GM21717 (cell line): ENCODE data around the gene ZNF302.
"Not testable (repeated sequence)": the region's sequence is repeated elsewhere in the genome, so short reads cannot be mapped to it uniquely, and the experiment has no call there.

Source experiments
- ATAC-seq: cut with Tn5 transposase; IDR thresholded peaks from one replicate; pipeline ENCODE4 v1.9.1; 2021; ENCODE audit warnings: mild to moderate bottlenecking, moderate library complexity; ENCODE audit not compliant: unreplicated experiment

The ZNF302 gene

DNA sequence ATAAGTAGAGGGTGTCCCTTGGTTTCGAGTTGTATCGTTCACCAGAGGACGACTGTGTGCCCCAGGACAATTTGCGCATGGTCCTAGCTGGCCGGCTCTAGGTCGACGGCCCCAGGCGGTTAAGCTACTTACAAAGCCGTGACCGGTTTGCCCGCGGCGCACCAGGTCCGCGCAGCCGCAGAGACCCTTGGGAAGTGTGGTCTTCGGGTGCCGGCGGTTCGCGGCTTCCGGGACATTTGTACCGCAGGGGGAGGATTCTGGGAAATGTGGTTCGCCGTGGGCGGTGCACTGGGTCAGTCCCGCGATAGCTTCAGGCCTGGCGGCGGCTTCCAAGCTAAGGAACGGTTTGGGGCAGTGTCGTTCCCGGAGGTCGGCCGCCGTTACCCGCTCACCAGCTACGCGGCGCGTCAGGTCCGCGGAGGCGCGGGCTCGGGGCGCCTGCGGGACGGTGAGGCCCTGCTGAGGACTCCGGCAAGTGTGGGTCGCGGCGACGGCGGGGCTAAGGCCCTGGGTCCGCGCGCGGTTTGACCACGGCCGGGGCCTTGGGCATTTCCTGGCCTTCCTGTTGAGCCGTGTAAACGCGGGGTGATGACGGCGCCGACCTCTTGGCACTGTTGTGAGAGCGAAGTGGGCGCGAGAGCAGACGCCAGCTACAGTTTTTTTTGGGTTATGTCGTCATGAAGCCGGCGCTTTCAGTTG is at the start of gene ZNF302:
TSS of gene ZNF302 (plus strand) at position 293 of the 699 bp plus-strand sequence. CDS start 1,127 bp downstream, outside the sequence.
- peak; percentile 80 for ATAC-seq

DNA sequence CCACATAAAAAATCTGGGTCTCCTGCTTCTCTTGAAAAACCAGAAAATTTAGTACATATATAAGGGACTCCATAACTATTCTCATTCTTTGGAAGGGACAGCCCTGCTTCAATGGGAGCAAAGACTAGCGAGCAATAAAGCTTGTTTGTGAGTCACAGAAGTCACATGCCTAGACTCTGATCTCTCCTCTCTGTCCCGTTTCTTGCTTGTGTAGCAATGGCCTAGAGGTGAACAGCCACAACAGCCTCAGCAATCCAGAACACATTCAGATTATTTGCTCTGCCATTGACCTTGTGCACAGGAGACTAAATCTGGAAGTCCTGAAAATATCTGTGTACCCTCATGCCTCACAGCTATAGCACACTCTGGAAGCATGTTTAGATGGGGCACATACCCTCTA is 43.7 kb upstream of the ZNF302 start:
- no peak for ATAC-seq

DNA sequence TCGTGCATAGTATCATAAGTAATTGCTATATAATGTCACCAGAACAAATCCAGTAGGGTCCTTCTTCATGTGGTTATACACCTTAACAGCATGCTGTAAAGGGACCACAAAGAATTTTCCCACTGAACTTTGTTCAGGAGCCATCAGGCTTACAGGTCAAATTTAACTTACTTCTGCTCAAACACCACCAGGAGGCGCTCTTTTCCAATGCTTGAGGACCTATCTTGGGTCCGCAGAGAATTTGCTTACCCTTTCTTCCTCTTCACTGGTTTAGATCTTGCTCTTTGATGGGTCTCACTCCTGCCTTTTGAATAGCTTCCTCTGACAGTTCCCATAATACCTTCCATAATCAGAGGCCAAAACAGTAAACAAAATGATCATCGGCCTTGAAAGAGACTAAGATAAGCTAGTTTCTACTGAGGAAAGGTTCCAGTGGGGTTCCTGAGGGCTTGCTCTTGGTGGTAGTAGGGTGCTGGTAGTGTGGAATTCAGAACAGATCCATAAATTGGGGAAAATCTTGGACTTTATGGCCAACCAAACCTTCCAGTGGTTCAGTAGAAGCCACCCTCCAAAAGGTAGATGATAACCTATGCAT is 37.9 kb upstream of the ZNF302 start:
- ATAC-seq = no peak

DNA sequence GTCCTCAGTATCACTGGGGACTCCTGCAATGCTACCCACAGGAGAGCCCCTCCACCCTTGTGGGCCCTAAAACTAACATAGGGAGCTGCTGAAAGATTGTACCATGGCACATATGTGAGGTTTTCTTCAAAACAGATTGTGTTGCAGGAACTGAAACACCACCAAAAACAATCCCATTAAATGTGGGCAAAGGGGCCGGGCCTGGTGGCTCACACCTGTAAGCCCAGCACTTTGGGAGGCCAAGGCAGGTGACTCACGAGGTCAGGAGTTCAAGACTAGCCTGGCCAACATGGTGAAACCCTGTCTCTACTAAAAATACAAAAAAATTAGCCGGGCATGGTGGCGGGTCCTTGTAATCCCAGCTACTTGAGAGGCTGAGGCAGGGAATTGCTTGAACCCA is 35.2 kb upstream of the ZNF302 start:
- no peak for ATAC-seq

DNA sequence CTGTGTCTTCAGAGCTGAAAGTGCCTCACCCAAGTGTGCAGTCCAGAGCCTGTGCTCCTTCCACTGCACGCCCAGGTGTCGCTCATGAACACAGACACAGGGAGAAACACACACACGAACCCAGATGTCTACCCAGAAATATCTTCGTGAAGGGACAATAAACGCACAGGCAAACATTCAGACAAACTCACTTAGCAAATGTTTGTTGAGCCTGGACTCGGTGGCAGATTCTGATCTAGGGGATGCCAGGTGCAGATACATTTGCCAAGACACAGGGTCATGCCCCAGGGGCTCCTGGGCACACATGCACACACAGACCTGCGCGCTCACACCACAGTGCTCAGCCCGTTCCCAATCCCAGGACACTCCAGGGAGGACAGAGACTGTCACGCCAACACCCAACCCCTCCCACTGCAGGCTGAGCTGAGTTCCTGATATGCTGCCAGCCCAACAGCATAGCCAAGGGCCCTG is 32.5 kb upstream of the ZNF302 start:
- ATAC-seq = no peak

DNA sequence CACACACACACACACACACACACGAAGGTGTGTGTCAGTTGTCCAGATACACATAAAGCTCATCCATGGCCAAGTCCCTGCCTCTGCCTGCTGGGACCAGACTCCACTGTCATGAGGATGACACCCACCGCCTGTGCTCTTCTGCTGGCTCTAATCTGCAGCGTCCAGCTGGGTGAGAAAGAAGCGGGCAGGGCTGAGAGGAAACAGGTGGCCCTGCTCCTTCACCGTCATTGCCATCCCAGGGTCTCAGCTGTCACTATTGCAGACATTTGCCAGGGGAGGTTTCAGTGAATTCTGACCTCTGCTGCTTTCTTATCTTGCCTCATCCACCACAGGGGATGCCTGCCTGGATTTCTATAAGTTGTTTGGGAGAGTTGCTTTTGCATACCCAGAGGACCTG is 31.9 kb upstream of the ZNF302 start:
- no peak for ATAC-seq

DNA sequence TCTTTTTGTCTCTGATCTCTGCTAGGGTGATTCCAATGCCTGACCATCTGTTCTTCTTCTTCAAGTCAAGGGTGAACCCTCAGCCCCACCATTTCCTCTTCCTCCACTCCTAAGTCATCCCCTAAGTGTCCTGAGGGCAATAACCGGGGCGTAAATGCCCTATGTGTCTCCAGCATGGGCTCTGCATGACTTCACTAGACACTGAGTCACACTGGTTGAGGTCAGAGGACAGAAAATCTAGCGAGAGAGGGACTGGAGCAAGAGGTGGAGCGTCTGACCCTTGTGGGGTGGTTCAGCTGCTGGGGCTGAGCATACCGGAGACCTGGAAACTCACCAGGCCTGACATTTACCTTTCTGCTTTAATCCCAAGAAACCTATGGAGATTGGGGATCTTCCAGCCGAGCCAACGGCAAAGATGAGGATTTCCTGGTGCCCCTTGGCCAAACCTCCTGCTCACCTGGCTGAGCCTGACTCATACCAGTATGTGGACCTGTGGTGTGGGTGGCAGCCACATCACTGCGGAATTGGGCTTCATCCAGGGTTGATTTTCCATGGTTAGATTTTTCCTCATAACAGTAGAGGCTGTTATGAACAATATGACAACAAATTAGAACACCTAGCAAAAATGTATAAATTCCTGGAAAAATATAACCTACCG is 27.5 kb upstream of the ZNF302 start:
- no peak for ATAC-seq

DNA sequence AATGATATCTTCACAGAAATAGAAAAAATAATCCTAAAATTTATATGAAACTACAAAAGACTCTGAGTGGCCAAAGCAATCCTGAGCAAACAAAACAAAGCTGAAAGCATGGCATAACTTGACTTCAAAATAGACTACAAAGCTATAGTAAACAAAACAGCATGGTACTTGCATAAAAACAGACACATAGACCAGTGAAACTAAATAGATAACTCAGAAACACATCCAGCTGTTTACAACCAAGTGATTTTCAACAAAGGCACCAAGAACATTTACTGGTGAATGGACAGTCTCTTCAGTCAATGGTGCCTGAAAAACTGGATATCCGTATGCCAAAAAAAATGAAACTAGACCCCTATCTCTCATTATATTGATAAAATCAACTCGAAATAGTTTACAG is 25.7 kb upstream of the ZNF302 start:
- ATAC-seq = no peak

DNA sequence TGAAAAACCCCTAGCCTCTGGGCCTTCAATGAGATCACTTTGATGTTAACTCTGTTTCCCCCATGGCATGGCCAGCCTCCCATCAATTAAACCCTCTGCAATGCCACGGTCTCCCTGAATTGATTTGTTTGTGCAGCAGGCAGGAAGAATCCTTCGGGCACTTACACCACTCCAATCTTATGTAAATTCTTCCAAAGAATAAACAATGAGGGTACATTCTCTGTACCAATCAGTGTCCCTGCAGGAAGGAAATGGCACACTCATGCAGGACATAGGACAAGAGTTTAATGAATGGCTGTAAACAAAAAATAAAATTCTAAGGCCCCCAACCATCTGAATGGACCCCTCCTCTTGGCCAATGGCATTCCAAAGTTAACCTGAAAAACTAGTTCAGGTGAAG is 22.7 kb upstream of the ZNF302 start:
- ATAC-seq = no peak

DNA sequence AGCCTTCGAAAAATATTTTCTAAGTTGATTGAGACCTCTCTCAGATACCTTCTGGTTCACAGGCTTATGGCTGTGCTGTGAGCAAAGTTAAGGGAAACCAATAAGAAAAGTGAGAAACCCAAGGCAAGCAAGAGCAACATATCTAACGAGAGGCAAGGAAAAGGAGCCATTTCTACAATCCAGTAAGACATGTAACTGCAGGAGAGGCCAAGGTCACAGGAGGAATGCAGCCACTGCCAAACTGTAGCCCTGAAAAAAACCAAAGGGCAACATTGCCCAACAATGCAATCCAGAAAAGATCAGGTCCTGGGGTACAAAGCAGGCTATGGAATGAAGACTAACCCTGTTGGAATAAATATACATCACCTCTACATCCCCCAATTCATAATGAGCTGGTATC is 21.8 kb upstream of the ZNF302 start:
- no peak for ATAC-seq

DNA sequence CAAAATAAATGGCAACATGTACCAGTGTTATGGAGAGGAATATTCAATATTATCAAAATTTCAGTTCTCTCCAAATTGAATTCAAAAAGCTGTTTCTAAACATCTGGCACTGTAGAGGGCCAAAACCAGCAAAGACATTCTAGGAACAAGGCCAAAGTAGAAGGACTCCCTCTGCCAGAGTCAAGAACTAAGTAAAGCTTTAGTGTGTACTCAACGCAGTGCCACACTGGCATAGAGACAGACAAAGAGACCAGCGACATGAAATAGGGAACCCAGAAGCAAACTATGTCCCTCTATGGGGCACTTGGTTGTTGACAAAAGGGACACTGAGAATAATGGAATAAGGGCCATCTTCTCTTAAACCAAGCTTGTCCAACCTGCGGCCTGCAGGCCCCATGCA is 16.1 kb upstream of the ZNF302 start:
- no peak for ATAC-seq

DNA sequence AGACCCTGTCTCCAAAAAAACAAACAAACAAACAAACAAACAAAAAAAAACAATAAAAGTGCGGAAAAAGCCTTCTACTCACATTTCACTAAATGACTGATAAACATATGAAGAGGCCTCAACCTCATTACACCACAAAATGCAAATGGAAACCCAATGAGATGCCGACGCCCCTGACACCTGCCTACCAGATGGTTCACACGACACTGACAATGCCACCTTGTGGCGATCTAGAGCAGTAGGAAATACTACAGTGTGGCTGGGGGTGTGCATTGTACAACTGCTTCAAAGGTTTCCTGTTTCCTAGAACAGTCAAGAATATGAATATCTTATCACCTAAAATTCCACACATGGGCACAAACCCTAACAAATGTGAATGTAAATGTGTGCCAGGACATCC is 14.6 kb upstream of the ZNF302 start:
- ATAC-seq = no peak

DNA sequence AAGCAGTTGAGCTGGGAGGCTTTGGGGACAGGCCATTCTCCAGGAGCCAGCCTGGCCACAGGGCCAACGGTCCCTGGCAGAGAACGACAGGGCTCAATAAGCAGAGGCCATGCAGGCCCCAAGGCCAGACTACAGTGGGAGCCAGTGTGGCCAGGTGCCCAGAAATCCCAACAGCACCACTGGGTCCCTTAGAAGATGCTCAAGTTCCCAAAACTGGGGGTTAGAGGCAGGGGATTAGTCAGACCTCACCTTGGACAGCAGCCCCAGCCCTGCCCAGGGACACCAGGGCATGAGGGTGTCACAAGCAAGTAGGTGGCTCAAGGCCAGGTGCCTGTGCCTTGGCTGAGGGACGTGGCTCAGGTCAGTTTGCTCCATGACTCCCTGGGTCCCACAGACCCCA is 13.3 kb upstream of the ZNF302 start:
- ATAC-seq = no peak

DNA sequence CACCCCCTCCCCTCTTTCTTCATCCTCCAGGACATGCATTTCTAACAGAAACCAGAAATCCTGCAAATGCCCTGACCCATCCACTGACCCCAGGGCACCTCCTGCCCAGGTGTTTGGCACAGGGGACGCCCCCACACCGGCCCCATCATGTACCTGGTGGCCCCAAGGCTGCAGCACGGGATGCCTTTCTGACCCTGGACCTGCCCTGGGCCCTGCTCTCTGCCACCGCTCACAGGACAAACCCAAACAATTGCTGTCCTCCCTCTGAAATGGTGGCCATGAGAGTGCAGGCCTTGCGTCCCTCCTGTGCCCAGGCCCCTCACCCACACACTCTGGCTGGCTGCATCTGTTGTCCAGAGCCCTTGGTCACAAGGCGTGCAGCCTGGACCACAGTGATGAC is 12.6 kb upstream of the ZNF302 start:
- ATAC-seq = no peak

DNA sequence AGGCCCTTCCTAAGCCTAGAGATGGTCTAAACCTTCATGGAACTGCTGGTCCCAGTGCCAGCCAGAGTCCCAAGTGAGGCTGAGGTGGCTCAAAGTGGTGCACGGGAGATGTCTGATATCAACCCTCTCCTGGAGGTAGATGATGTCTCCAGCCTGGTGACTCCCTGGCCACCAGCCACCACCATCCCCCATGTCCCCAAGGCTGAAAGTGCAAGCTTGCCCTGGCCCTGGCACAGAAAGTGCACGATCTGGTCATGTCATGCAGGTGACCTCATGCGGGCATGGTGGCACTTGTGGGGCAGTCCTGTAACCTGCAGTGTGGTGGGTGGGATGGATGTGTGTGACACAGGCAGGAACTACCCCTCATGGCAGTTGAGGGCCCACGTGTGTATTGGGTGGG is 12.2 kb upstream of the ZNF302 start:
- not testable (repeated sequence) for ATAC-seq

DNA sequence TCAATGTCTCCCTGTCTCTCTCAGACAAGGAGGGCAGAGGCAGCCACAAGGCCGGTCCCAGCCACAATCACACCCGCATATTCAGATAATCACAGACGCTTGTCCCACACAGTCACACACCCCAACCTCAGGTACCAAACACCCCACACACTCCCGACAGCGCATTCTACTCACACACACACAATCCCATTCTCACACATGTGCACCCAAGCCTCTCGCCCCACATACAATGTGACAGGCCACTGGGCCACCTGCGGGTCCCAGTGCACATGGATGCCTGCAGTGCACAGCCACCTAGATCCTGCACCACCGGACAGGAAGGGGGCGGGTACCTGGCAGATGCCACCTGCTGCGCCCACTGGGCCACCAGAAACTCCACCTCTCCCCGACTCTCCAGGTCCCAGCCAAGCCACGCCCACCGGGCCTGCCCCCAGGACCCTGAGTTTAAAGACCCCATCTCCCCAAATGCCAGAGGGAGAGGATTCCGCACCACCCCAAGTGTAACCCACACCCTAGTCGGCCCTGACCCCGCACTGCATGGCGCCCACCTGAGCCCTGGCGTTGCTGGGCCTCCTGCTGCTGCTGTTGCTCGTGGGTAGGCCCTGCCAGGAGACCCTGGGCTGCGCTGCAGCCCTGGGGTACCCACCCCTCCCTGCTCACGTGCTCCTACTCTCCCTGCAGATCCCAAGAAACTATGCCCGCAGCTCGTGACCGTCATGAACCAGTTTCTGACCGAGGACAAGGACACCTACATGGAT is 11.1 kb upstream of the ZNF302 start:
- ATAC-seq = no peak

DNA sequence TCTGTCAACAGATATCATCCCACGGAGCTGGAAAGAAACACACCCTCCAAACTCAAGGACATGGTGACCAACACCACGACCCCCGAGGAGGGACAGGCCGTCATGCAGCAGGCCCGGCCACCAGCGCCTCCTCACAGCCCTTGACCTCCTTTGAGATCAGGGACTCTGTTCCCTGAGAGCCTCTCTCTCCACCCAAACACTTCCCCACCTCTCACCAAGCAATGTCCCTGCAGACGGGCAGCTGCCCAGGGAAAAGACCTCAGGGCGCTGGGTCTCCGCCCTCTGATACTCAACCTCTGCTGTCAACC is 10.6 kb upstream of the ZNF302 start:
- ATAC-seq = no peak

DNA sequence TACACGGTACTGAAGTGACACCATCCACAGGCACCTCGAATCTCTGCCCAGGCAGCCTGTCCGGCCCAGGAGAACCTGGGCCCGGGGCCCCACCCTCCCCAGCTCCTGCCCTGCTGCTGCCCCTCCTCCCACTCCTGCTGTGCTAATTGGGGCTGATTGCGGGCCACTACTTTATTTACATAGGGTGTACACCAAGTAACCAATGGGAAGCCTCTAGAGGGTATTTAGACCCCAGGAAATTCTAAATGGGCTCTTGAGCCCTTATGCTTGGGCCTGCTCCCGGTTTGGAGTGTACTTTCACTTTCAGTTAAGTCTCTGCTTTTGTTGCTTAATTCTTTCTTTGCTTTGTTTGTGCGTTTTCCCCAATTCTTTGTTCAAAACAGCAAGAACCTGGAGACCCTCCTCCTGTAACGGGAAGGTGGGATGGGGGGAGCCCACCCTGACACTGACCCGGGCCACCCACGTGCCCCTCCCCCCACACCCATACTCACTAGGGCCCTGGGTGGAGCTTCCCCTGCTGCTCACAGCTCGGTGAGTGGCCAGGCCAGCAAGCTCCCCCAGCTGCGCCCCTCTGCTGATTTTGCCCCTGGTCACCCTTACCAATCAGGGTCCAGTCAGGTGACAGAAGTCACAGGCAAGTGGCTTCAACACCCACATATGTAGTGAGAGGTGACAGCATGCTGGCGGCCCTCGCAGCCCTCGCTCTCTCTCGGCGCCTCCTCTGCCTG is 10.0 kb upstream of the ZNF302 start:
- no peak for ATAC-seq

DNA sequence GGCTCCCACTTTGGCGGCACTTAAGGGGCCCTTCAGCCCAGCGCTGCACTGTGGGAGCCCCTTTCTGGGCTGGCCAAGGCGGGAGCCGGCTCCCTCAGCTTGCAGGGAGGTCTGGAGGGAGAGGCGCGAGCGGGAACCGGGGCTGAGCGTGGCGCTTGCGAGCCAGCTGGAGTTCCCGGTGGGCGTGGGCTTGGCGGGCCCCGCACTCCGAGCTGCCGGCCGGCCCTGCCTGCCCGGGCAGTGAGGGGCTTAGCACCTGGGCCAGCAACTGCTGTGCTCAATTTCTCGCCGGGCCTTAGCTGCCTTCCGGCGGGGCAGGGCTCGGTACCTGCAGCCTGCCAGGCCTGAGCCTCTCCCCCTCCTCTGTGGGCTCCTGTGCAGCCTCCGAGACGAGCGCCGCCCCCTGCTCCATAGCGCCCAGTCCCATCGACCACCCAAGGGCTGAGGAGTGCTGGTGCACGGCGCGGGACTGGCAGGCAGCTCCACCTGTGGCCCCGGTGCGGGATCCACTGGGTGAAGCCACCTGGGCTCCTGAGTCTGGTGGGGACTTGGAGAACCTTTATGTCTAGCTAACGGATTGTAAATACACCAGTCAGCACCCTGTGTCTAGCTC is 9.3 kb upstream of the ZNF302 start:
- not testable (repeated sequence) for ATAC-seq

DNA sequence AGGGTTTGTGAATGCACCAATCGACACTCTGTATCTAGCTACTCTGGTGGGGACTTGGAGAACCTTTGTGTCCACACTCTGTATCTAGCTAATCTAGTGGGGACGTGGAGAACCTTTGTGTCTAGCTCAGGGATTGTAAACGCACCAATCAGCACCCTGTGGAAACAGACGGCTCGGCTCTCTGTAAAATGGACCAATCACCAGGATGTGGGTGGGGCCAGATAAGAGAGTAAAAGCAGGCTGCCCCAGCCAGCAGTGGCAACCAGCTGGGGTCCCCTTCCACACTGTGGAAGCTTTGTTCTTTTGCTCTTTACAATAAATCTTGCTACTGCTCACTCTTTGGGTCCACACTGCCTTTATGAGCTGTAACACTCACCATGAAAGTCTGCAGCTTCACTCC is 8.8 kb upstream of the ZNF302 start:
- ATAC-seq = not testable (repeated sequence)

DNA sequence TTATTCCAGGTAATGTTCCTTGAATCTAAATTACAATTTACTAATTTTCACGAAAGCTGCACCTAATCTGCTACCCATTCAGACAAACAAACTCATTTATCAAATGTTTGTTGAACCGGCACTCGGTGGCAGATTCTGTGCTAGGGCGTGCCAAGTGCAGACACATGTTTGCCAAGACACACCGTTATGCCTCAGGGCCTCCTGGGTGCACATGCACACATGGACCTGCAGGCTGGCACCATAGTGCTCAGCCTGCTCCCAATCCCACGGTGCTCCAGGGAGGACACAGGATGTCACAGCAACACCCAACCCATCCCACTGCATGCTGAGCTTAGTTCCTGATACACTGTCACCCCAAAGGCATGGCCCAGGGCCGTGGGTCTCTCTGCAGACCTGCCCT is 8.2 kb upstream of the ZNF302 start:
- no peak for ATAC-seq
